Muscle layer of colon (tissue), 2 donors: ENCODE data around the gene PLB1.

ENCODE experiments used
- H3K27ac ChIP-seq: one replicate; pipeline ENCODE4 v1.7.0; 2013; ENCODE audit warnings: low read depth, mild to moderate bottlenecking, low read length, moderate library complexity
- H3K27me3 ChIP-seq, 2 donors: one replicate each; pipeline ENCODE4 v1.7.0; 2013; ENCODE audit warnings: low read length in 2 of 2, mild to moderate bottlenecking in 2 of 2; ENCODE audit not compliant: insufficient read depth in 2 of 2, control insufficient read depth in 1 of 2
- H3K36me3 ChIP-seq: one replicate; pipeline ENCODE4 v1.7.0; 2013; ENCODE audit warnings: mild to moderate bottlenecking, low read length; ENCODE audit not compliant: insufficient read depth
- H3K4me1 ChIP-seq: one replicate; pipeline ENCODE4 v1.7.0; 2013; ENCODE audit warnings: mild to moderate bottlenecking, low read length; ENCODE audit not compliant: insufficient read depth
- H3K4me3 ChIP-seq, 2 donors: one replicate each; pipeline ENCODE4 v1.7.0; 2013; ENCODE audit warnings: low read length in 2 of 2, low read depth in 1 of 2, mild to moderate bottlenecking in 1 of 2, moderate library complexity in 1 of 2
- H3K9ac ChIP-seq: one replicate; pipeline ENCODE4 v1.7.0; 2013; ENCODE audit warnings: low read length
- H3K9me3 ChIP-seq: one replicate; pipeline ENCODE4 v1.7.0; 2013; ENCODE audit warnings: mild to moderate bottlenecking, low read length
- donor health status: abdominal sarcoma.
- donor health status: Adenocarcinoma of cecum.

The PLB1 gene

DNA sequence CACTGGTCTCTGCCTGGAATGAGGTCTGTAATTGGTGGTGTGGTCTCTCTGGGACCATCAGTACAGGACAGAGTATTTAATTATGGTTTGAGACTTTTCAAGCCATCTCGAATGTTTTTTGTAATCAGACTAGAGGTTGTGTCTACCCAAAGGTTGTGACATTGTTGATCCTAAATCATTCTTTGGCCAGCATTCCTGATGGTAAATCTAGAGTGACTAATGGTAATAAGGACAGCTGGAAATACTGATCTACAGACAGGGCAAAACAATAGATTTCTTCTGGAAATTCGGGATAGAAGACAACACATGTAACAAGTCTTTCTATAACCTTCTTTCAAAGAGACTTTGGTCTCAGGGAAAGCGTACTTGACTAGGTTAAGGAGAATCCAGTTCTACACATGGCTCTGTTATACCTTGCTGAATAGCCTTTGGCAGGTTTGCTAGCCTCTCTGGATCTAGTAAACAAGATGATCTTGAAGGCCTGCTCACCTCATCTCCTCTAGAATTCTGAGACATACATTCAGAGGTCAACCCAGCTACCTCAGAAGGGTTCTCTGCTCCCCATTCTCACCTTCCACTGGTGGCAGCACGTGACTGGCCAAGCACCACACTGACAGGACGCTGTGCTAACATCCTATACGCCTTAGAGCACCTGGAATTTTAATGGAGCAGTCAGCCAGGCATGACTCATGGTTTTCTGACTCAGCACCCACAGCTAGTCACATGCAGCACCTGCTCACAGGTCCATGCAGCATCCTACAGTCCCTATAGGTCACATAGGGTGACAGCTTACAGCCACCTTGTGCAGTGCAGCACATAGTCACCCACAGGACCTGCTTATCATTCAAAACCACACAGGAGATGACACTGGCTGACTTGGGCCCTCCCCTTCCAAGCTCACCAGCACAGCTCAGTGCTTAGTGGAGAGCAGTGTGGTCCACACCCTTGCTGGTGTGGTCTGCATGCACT lies 12.2 kb downstream of the PLB1 start:
- Histone ChIP-seq H3K4me3 (no peak overlapping the region), H3K4me1 (no peaks in the 10 kb centered on the region), H3K9ac (no peak overlapping the region), H3K9me3 (no peaks in the 10 kb centered on the region), H3K27ac (no peak overlapping the region), H3K27me3 (no peaks in the 10 kb centered on the region), H3K36me3 (no peaks in the 10 kb centered on the region)

DNA sequence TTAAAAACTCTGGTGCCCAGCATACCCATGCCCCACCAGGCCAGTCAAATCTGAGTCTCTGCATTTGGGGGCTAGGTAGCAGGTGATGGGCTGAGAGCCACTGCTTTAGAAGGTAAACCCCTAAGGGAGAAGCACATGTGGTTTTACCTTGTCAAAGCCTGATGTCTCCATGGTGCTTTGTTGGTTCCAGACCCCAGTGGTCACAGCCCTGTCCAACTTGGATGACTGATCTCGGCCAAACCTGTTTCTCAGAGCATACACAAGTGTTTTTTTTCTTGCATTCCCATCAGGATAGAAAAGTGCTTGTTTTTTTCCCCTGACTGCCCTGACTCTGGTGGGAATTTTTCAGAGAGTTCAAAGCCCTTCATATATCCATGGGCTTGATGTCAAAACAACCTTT lies 13.5 kb downstream of the PLB1 start:
- H3K9ac ChIP-seq, result no peak overlapping the region
- no peaks in the 10 kb centered on the region for H3K27me3 ChIP-seq
- H3K4me1 ChIP-seq, result no peaks in the 10 kb centered on the region
- H3K36me3 ChIP-seq, result no peaks in the 10 kb centered on the region
- H3K9me3 ChIP-seq, result no peaks in the 10 kb centered on the region
- no peak overlapping the region for H3K27ac ChIP-seq
- H3K4me3 ChIP-seq, result no peak overlapping the region

DNA sequence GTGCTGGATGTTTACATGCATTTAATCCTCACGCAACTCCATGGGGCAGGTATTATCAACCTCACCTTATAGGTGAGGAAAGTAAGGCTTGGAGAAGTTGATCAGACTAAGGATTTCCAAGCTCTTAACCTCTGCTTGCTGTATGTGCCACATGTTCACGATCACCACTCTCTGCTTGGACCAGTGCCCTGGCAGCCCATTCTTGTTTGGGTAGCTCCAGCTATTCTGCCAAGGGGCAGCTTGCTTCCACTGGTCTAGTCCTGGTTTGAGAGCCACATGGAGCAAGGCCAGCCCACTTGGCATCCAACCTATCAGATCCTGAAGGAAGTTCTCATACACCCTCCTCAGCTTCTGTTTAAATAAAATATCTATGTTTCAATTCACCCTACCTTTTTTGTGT lies 14.3 kb downstream of the PLB1 start:
- H3K9ac ChIP-seq, result no peak overlapping the region
- H3K9me3 ChIP-seq, result no peaks in the 10 kb centered on the region
- H3K4me1 ChIP-seq, result no peaks in the 10 kb centered on the region
- H3K27ac ChIP-seq, result no peak overlapping the region
- no peak overlapping the region for H3K4me3 ChIP-seq
- no peaks in the 10 kb centered on the region for H3K27me3 ChIP-seq
- H3K36me3 ChIP-seq, result no peaks in the 10 kb centered on the region

DNA sequence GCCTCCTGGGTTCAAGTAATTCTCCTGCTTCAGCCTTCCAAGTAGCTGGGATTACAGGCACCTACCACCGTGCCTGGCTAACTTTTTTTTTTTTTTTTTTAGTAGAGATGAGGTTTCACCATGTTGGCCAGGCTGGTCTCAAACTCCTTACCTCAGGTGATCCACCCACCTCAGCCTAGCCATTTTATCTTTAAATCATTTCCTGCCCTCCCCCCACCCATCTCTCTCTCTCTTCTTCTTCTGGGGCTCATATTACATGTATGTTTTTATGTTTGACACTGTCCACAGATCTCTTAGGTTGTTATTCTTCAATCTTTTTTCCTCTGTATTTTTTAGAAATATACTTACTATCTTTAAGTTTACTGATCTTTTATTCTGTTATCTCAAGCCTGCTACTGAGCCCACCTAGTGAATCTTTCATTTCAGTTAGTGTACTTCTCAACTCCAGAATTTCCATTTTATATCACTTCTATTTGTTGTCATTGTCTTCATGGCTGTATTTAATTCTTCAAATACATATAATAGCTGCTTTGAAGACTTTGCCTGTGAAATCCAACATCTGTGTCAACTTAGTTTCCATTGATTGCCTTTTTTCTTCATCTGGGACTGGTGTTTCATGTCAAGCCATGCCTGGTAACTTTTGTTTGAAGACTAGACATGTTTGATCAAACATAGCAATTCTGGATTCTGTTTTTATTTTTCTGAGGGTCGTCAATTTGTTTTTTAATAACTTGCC lies 16.2 kb downstream of the PLB1 start:
- H3K27ac ChIP-seq, result no peak overlapping the region
- no peaks in the 10 kb centered on the region for H3K9me3 ChIP-seq
- no peak overlapping the region for H3K9ac ChIP-seq
- no peaks in the 10 kb centered on the region for H3K4me1 ChIP-seq
- no peaks in the 10 kb centered on the region for H3K27me3 ChIP-seq
- H3K36me3 ChIP-seq, result no peaks in the 10 kb centered on the region
- H3K4me3 ChIP-seq, result no peak overlapping the region

DNA sequence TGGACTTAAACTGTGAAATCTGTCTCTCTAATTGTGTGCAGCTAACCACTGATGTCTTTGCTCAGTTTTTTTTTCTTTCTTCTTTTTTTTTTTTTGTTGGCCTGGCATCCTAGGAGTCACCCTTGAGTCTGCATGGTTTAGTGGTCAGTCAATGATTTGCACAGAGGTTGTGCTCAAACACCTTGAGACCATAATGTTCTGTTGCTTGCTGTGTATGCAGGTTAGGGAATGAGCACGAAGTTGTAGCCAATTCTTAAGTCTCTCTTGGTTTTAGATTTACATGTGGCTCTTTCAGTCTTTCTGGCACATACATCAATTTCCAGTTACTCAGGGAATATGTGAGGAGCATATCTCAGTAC lies 16.7 kb downstream of the PLB1 start:
- no peaks in the 10 kb centered on the region for H3K4me1 ChIP-seq
- no peaks in the 10 kb centered on the region for H3K9me3 ChIP-seq
- H3K9ac ChIP-seq, result no peak overlapping the region
- no peaks in the 10 kb centered on the region for H3K27me3 ChIP-seq
- H3K27ac ChIP-seq, result no peak overlapping the region
- H3K36me3 ChIP-seq, result no peaks in the 10 kb centered on the region
- no peak overlapping the region for H3K4me3 ChIP-seq

DNA sequence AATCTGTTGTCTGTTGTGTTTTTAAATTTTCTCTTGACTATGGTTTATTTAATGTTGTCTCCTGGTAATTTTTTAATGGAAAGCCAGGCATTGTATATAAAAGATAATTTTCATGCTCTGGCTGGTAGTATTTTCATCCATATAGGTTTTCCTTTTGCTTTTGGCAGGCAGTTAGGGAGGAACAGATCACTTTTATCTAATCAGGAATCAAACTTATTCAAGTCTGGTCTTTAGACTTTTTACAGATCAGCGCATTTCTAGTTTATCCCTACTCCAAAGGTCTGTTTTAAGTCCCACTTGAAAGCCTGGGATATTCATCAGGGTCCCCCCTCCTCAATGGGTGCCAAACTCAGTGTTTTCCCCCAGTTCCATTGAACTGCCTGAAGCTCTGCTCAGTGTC lies 17.2 kb downstream of the PLB1 start:
- H3K36me3 ChIP-seq, result no peaks in the 10 kb centered on the region
- no peak overlapping the region for H3K27ac ChIP-seq
- H3K9me3 ChIP-seq, result no peaks in the 10 kb centered on the region
- H3K4me3 ChIP-seq, result no peak overlapping the region
- H3K27me3 ChIP-seq, result no peaks in the 10 kb centered on the region
- H3K9ac ChIP-seq, result no peak overlapping the region
- H3K4me1 ChIP-seq, result no peaks in the 10 kb centered on the region

DNA sequence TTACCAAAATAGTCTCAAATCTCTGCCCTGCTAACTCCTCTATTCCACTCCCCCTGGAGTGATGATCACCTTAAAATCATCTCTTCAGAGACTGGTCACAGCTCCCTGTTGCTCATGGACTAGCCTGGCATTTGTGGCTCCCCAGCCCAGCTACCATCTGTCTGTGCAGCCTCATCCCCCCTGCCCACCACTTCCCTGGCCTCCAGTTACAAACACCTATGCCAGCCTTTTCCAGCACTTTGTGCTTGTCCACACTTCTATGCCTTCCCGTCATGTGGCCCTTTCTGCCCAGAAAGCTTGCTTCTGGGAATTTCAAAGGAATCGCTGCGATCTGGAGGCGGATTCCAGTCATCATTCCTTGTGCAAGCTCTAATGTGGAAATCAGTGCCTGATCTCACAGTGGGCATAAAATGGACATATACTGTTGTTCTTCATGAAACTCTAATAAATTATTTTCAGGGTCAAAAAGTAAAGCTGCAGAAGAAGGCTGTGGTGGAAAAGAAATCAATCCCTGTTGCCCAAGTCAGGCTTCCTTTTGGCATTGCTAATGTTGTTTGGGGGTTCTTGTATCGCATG lies 19.4 kb downstream of the PLB1 start:
- Histone ChIP-seq H3K4me3 (no peak overlapping the region), H3K27me3 (peaks cover 0 to 5% of the 10 kb centered on the region in 2 donors), H3K9ac (no peak overlapping the region), H3K4me1 (no peaks in the 10 kb centered on the region), H3K36me3 (no peaks in the 10 kb centered on the region), H3K9me3 (no peaks in the 10 kb centered on the region), H3K27ac (no peak overlapping the region)

DNA sequence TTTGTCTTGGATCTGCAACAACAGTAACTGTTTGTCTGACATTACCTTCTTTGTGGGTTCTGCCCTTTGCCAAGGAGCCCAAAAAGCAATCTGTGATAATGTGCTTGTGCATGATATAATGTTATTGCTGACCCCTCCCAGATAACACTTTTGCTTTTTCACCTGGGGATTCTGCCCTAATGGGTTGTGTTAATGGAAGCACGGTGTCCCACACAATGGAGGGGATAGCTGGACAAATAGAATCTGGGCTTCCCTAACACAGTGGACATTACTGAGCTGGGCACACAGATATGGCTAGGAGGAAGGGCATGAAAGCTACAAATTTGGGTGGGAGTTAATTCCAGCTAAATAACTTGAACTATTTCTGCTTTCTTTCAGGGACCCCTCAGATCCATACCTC lies 20.6 kb downstream of the PLB1 start:
- Histone ChIP-seq H3K4me1 (no peaks in the 10 kb centered on the region), H3K4me3 (no peak overlapping the region), H3K9me3 (no peaks in the 10 kb centered on the region), H3K27me3 (peaks cover 0 to 5% of the 10 kb centered on the region in 2 donors), H3K9ac (no peak overlapping the region), H3K36me3 (no peaks in the 10 kb centered on the region), H3K27ac (no peak overlapping the region)

DNA sequence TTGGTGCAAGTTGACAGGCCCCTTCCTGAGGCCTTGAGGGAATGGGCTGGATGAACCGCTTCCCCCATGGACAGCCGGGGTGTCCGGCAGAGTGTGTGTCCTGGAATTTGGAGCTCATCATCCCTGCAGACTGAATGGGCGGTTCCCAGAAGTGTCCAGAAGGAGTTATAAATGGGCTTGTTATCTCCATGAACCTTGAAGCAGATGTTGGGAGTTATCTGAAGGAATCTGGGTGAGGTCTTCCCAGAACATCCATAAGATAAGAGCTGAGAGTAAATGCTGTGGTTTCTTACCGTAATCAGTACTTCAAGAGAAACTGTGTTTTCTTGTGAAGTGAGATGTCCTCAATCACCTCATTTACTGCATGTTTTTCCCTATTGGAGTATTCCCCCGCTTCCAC lies 21.1 kb downstream of the PLB1 start:
- Histone ChIP-seq H3K9me3 (no peaks in the 10 kb centered on the region), H3K27ac (no peak overlapping the region), H3K9ac (no peak overlapping the region)

DNA sequence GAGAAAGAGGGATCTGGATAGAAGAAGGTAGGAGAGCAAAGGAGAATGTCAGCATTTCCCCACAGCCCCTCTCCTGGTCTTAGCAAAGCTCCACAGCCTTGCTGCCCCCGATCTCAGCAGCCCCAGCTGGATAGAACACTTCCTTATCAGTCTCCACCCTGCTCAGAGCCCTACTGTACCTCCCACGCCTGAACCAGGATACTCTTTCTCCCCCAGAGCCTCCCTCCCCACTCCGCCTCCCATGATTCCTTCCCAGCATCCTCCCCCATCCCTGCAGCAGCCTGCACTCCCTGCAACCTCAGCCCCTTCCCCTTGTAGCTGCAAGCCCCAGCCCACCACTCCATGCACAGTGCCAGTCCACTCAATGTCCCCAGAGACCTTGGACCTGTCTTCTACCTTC lies 25.8 kb downstream of the PLB1 start:
- Histone ChIP-seq H3K27ac (no peak overlapping the region), H3K4me1 (no peaks in the 10 kb centered on the region), H3K9ac (no peak overlapping the region), H3K4me3 (no peak overlapping the region), H3K36me3 (no peaks in the 10 kb centered on the region), H3K27me3 (peaks cover 0 to 12% of the 10 kb centered on the region in 2 donors), H3K9me3 (no peaks in the 10 kb centered on the region)

More for the DNA sequence above, 21.1 kb downstream of the PLB1 start:
- Histone ChIP-seq H3K4me3 (no peak overlapping the region), H3K4me1 (no peaks in the 10 kb centered on the region), H3K27me3 (peaks cover 0 to 5% of the 10 kb centered on the region in 2 donors), H3K36me3 (no peaks in the 10 kb centered on the region)

DNA sequence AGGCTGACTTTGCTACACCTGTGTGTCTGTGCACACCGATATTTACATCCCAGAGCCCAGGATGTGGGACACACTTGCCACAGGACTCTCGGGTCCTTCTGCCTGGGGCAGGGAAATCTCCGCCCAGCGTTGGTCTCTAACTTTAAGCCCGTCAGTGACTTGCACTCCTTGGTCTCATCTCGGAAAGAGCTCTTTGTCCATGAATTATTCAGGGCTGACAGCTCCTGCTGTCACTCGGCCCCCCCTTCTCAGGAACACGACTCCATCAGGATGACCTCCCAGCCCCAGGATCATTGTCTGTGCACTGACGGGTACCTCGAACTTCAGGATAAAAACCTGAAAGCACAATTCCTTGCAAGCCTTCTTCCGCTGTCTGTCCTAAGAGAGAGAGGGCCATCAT lies 26.6 kb downstream of the PLB1 start:
- no peak overlapping the region for H3K27ac ChIP-seq
- H3K4me3 ChIP-seq, result no peak overlapping the region
- no peak overlapping the region for H3K9ac ChIP-seq
- H3K36me3 ChIP-seq, result no peaks in the 10 kb centered on the region
- no peaks in the 10 kb centered on the region for H3K4me1 ChIP-seq
- no peaks in the 10 kb centered on the region for H3K9me3 ChIP-seq
- peaks cover 0 to 12% of the 10 kb centered on the region in 2 donors for H3K27me3 ChIP-seq
